ENCODE data around the gene ASAP2. TPM values are rescaled to one million over a fixed set of nuclear protein-coding genes. Genes with fewer than 3 reads are reported as not detected.

The ASAP2 gene
- total RNA-seq, 1 donor from 2014 or later = 24.3 TPM

DNA sequence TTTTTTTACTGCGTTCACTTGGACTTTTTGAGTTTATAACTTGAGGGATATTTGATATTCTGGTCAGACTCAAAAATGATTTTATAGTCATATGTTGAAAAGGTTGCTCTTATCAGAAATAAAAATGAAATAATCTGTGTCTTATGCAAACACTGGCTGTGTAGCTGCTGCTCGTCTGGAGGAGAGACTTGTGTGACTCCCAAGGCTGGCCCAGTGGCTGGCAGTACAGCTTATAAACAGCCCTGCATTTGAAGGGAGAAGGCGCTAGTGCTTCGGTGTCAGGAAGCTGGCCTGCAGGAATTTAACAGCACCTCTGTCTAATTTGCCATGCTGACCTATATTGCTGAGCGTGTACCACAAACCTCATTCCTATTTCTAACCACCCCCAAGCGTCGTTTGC is 74.5 kb downstream of the ASAP2 start:
- Histone ChIP-seq H3K9me3 (no peaks in the 10 kb centered on the region), H3K4me1 (peaks cover 9% of the 10 kb centered on the region), H3K27me3 (ENCODE audit: low read depth) (no peaks in the 10 kb centered on the region), H3K4me3 (no peak overlapping the region), H3K27ac (no peak overlapping the region), H3K36me3 (peaks cover 6% of the 10 kb centered on the region)
- no peak for TF ChIP-seq CTCF (IDR thresholded peaks at IDR 0.05)
- DNase-seq (no peak), ATAC-seq (no peak)
- intact Hi-C loops (cut with DNase I) = no loop called here

GRCh38 chr2:9282128-9283112 is 75.8 kb downstream of the ASAP2 start:
- no peaks in the 10 kb centered on the region for H3K27me3 ChIP-seq (ENCODE audit: low read depth)
- DNase-seq (no peak), ATAC-seq (no peak)
- H3K9me3 ChIP-seq = no peaks in the 10 kb centered on the region
- H3K4me3 ChIP-seq = no peak overlapping the region
- peaks cover 6% of the 10 kb centered on the region for H3K36me3 ChIP-seq
- TF ChIP-seq CTCF (IDR thresholded peaks at IDR 0.05) = no peak
- no peak overlapping the region for H3K27ac ChIP-seq
- peaks cover 8% of the 10 kb centered on the region for H3K4me1 ChIP-seq
- intact Hi-C loops (cut with DNase I) = no loop called here

GRCh38 chr2:9284521-9285297 is 78.1 kb downstream of the ASAP2 start:
- H3K27ac ChIP-seq = no peak overlapping the region
- no peaks in the 10 kb centered on the region for H3K9me3 ChIP-seq
- H3K27me3 ChIP-seq (ENCODE audit: low read depth) = no peaks in the 10 kb centered on the region
- H3K4me3 ChIP-seq = no peak overlapping the region
- H3K4me1 ChIP-seq = peaks cover 8% of the 10 kb centered on the region
- ATAC-seq (no peak), DNase-seq (no peak)
- intact Hi-C loops (cut with DNase I) = no loop called here
- no peak for TF ChIP-seq CTCF (IDR thresholded peaks at IDR 0.05)
- H3K36me3 ChIP-seq = peaks cover 6% of the 10 kb centered on the region

DNA sequence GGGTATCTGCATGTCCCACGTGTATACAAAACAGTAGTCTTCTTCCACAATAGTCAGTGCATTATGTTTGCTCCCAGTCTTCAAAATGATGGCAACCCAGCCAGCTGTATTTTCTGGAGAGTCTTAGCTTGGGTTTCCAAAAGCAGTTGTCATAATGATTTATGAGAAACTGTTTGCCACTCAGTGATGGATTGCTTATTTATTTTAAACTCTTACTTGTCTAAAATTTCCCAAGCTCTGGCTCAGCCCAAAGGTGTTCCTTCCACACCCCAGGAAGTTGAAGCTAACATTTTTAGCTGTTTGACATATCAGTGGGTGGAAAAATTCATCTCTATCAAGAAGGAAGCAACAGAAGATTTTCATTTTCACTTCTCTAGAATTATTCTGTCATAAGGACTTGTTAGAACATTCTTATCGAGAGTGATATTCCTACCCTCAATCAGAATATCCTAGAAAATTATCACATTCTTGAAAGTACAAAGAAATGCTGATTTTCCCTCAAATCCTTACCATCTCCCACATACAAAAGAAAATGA is 78.8 kb downstream of the ASAP2 start:
- TF ChIP-seq CTCF (IDR thresholded peaks at IDR 0.05) = no peak
- intact Hi-C loops (cut with DNase I) = no loop called here
- H3K36me3 ChIP-seq = peaks cover 2% of the 10 kb centered on the region
- no peaks in the 10 kb centered on the region for H3K27me3 ChIP-seq (ENCODE audit: low read depth)
- ATAC-seq (no peak), DNase-seq (no peak)
- H3K4me1 ChIP-seq = peaks cover 8% of the 10 kb centered on the region
- H3K4me3 ChIP-seq = no peak overlapping the region
- no peaks in the 10 kb centered on the region for H3K9me3 ChIP-seq
- H3K27ac ChIP-seq = no peak overlapping the region

DNA sequence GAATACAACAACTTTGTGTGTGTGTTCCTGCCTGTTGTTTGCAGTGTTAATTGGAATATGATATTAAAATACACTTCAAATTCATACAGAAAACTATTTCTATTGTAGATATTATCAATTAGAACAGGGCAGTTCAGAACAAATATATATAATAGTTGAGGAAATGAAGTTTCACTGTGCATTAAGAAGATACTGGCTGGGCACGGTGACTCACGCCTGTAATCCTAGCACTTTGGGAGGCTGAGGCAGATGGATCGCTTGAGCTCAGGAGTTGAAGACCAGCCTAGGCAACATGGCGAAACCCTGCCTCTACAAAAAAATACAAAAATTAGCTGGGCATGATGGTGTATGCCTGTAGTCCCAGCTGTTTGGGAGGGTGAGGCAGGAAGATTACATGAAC is 79.3 kb downstream of the ASAP2 start:
- Histone ChIP-seq H3K36me3 (no peaks in the 10 kb centered on the region), H3K27me3 (ENCODE audit: low read depth) (no peaks in the 10 kb centered on the region), H3K4me1 (peaks cover 8% of the 10 kb centered on the region), H3K4me3 (no peak overlapping the region), H3K9me3 (no peaks in the 10 kb centered on the region), H3K27ac (no peak overlapping the region)
- TF ChIP-seq CTCF (IDR thresholded peaks at IDR 0.05) = no peak
- DNase-seq = no peak
- ATAC-seq = no peak
- intact Hi-C loops (cut with DNase I) = no loop called here
